Pancreas (tissue), 10 donors: Measurements from ENCODE around the gene KLHL30. TPM values are rescaled to one million over a fixed set of nuclear protein-coding genes. Genes with fewer than 3 reads are reported as not detected.

Experiments used
- ATAC-seq, 4 donors: fragments of 200-7000 bp; cut with Tn5 transposase; one replicate each; pipeline versions ENCODE4 v1.8.0 to v1.9.1; 2020; ENCODE audit warnings: mild to moderate bottlenecking in 4 of 4, moderate library complexity in 4 of 4
- DNase-seq, 6 donors: peaks; one replicate each; pipeline ENCODE4 v3.0.0-alpha.2; 2020
- FAIRE-seq: peaks from 2 replicates; lab custom pipeline; 2012; peaks lifted over from hg19 to GRCh38; lab: Jason Lieb, UNC
- H3K27ac ChIP-seq, 4 donors: fragments of 200-600 bp; sonication (generic); 1 replicate in 3 of 4; 2 replicates in 1 of 4; pipeline versions ENCODE4 v1.5.0 to v1.8.0; 2020
- H3K27me3 ChIP-seq, 4 donors: fragments of 200-600 bp; one replicate each; pipeline ENCODE4 v1.8.0; 2021
- H3K36me3 ChIP-seq, 3 donors: fragments of 200-600 bp; sonication (generic) in 1 of 3; one replicate each; pipeline versions ENCODE4 v1.5.0 to v1.8.0; 2020 to 2021
- H3K4me1 ChIP-seq, 3 donors: fragments of 200-600 bp; one replicate each; pipeline ENCODE4 v1.8.0; 2021
- H3K4me3 ChIP-seq, 4 donors: fragments of 200-600 bp; sonication (generic) in 2 of 4; one replicate each; pipeline versions ENCODE4 v1.5.0 to v1.8.0; 2020 to 2021
- H3K9me3 ChIP-seq, 4 donors: fragments of 200-600 bp; one replicate each; pipeline ENCODE4 v1.8.0; 2021
- WGBS, 2 donors: extraction: QIAGEN DNeasy Blood & Tissue Kit; methylation state at CpG; one replicate each; pipeline ENCODE4 v1.1.7; 2013; 5-methylcytosine and 5-hydroxymethylcytosine counted together
- intact Hi-C, 3 donors: fragments of 100-400 bp; cut with DNase I; formaldehyde crosslinking; loops; one replicate each; pipeline versions ENCODE4 v1.11.1 to v1.14.2; 2022
- polyA plus RNA-seq, 2 donors: library from polyadenylated mRNA; stranded (reverse); fragments of 200-250 nt; gene quantifications; one replicate each; pipeline ENCODE4 v1.2.3, GENCODE V29; 2013
- total RNA-seq, 6 donors: library from RNA; stranded (reverse); fragmentation: NEBNext Ultra II Directional in 4 of 6; extraction: Animal tissue kit (Norgen Biotek cat#: 25700) in 4 of 6; gene quantifications; one replicate each; pipeline versions ENCODE4 v1.2.1 to v1.2.4, GENCODE V29; 2021 to 2023
- TF ChIP-seq, protein P1 (sequence below), 4 donors: fragments of 200-600 bp; sonication (generic) in 3 of 4; IDR thresholded peaks; one replicate each; pipeline versions ENCODE4 v1.5.0 to v1.8.0; 2021; ENCODE audit warnings: antibody characterized with exemption in 4 of 4
- donor health status: healthy with polysubstance abuse.
- donor health status: DM: no; HTN: no; CAD: no; lungs with moderate emphysema.
- donor health status: DM: no; HTN: no; CAD: no.
- donor health status: control.
- donor health status: control.
- donor health status: Bipolar disorder and iron deficiency.
- donor health status: DM: yes; HTN: yes; CAD: no.
- donor health status: DM: no; HTN: no; CAD: no.
- donor health status: DM: no; HTN: no; CAD: no.
- donor health status: DM: yes; HTN: yes; CAD: no.

Gene KLHL30
- total and polyA plus RNA-seq, 8 donors = 0.03 to 0.14 (median 0.11) TPM; not detected in 2

DNA sequence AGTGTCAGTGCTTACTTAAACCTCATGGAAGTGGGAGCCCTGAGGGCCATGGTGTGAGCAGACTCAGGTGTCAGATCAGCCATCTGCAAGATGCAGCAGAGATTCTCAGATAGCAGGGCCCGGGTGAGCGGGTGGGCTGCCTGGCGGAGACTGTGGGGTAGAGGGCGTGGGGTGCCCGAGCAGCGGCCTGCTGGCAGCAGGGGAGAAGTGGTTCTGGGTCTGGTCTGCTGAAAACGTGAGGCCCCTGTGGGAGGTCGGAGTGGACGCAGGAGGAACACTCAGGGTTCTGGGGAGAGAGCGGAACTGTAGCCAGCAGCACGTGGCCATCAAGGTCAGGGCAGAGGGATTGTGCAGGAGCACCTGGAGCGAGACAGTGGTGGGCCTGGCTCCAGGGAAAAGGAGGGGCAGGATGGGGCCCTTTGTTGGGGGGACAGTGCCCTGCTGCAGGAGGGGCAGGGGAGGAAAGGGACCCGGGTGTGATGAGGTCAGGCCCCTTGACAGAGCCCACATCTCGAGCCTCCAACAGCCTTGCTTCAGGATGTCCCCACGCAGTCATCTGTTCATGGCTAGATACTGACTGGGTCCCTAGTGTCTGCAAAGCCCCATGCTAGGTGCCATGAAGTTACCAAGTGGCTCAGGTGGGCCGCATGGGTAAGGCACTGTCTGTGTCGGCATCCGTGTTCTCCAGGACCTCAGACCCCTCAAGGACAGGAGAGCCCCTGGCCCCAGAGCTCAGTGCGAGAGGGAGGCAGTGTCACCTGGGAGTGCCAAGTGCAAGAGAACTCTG is 41.1 kb upstream of the KLHL30 start:
- WGBS, 2 donors = 78 to 85% methylated on average over 18 to 19 of the region's 19 CpGs
- intact Hi-C loops = no loop called here
- Histone ChIP-seq H3K4me1 (peaks cover 0 to 5% (median 5%) of the 10 kb centered on the region in 3 donors), H3K36me3 (no peaks in the 10 kb centered on the region), H3K27me3 (no peaks in the 10 kb centered on the region), H3K4me3 (no peak overlapping the region), H3K9me3 (no peaks in the 10 kb centered on the region), H3K27ac (peak overlapping the region in 3 of 4 donors; percentile 66 to 73 (median 67))
- ATAC-seq (peak in 2 of 4 donors; percentile 47 to 60), FAIRE-seq (no peak), DNase-seq (peak in 3 of 6 donors; percentile 49 to 73 (median 54))
- TF ChIP-seq, protein P1, sequence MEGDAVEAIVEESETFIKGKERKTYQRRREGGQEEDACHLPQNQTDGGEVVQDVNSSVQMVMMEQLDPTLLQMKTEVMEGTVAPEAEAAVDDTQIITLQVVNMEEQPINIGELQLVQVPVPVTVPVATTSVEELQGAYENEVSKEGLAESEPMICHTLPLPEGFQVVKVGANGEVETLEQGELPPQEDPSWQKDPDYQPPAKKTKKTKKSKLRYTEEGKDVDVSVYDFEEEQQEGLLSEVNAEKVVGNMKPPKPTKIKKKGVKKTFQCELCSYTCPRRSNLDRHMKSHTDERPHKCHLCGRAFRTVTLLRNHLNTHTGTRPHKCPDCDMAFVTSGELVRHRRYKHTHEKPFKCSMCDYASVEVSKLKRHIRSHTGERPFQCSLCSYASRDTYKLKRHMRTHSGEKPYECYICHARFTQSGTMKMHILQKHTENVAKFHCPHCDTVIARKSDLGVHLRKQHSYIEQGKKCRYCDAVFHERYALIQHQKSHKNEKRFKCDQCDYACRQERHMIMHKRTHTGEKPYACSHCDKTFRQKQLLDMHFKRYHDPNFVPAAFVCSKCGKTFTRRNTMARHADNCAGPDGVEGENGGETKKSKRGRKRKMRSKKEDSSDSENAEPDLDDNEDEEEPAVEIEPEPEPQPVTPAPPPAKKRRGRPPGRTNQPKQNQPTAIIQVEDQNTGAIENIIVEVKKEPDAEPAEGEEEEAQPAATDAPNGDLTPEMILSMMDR (IDR thresholded peaks at IDR 0.05) = no peak

DNA sequence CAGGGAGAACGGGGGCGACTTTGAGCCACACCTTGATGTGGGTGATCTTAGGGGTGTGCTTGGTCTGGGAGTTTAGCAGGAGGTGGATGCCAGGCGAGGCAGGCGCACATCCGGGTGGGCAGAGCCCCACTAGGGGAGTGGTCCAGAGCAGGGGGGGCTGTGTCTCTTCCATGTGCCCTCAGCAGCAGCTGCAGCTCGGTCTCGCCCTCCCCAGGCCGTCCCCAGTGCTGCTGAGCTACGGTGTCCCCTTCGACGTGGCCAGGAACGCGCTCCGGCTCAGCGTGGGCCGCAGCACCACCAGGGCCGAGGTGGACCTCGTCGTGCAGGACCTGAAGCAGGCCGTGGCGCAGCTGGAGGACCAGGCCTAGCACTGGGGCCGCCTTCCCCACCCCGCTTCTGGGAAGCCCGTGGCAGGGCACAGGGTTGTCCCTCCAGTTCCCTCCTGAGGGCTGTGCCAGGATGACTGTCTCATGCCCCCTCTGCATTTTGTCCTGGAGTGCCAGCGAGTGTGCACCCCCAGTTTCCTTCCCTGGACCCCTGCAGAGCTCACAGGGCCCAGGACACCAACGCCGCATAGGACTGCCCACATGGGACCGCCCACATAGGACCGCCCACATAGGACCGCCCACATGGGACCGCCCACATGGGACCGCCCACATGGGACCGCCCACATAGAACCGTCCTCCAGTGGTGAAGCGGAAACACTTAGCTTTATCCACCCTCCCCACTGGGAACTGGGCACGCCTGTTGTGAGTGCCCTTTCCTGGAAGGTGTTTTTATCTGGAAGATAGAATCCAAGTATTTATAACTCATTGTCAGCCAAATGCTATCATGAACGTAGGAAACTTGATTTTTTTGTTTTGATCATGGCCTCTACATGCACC is 40.2 kb upstream of the KLHL30 start:
- peak in 5 of 6 donors; percentile 45 to 82 (median 65) for DNase-seq
- peak in 3 of 4 donors; percentile 72 to 77 (median 76) for ATAC-seq
- WGBS, 2 donors = 80 to 81% methylated on average over 35 to 37 of the region's 37 CpGs
- H3K27ac ChIP-seq = peak overlapping the region in 1 of 4 donors; percentile 39
- FAIRE-seq = no peak
- TF ChIP-seq, protein P1 (IDR thresholded peaks at IDR 0.05) = no peak
- no peak overlapping the region for H3K4me3 ChIP-seq
- no peaks in the 10 kb centered on the region for H3K27me3 ChIP-seq
- intact Hi-C loops = no loop called here
- H3K4me1 ChIP-seq = peaks cover 0 to 5% (median 5%) of the 10 kb centered on the region in 3 donors
- H3K9me3 ChIP-seq = no peaks in the 10 kb centered on the region
- no peaks in the 10 kb centered on the region for H3K36me3 ChIP-seq

DNA sequence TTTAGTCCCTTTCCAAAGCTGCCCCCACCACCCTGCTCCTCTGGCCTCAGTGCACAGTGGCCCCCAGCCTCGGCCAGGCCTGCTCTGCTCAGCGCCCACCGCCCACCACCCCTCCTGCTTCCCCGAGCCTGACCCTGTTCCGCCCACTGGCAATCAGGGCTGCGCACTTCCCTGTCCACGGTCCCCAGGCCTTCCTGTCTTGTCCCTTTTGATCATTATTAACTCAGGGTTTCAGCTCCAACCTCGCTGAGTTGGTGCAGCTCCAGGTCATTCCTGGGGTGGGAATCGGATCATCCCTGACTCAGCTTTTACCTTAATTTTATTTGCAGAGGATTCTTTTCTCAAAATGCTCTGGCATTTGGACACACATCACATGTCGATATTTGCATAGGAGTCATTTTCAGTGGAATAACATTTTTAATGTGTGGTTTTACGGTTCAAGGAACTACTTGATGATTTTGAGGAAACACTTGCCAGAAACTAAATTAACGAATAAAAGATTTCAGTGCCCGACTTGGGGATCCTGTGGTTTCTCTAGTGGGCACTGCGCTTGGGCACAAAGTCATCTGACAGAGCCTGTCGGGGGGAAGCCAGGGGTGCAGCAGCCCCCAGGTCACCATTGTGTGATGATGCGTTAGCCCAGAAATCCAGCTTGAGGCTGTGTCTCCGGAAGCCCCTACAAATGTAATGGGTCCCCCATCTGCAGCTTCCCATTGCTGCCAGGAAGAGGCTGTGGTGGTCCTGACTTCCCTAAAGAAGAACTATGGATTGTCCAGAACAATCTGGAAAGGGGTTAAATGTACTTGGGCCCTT is 39.4 kb upstream of the KLHL30 start:
- intact Hi-C loops = no loop called here
- peak in 5 of 6 donors; percentile 5 to 66 (median 35) for DNase-seq

DNA sequence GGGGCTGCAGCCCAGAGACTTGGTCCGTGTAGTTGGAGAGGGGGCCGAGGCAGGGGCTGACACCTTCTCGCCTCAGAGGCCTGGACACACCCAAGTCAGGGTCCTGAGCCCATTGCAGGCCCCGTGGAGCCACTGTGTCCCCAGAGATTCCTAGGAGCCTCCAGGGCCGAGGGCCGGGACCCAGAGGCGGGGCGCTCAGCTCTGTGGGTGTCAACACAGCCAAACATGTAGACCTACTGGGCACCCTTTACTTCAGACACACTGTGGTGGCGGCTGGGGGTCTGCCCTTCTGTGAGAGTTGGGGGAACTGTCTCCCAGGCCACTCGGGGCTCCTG is 38.8 kb upstream of the KLHL30 start:
- FAIRE-seq = no peak
- peak in 4 of 6 donors; percentile 12 to 75 (median 20) for DNase-seq

More for the DNA sequence above, 39.4 kb upstream of the KLHL30 start:
- ATAC-seq (no peak), FAIRE-seq (no peak)
- H3K27me3 ChIP-seq = no peaks in the 10 kb centered on the region
- H3K4me3 ChIP-seq = no peak overlapping the region
- H3K36me3 ChIP-seq = no peaks in the 10 kb centered on the region
- no peaks in the 10 kb centered on the region for H3K9me3 ChIP-seq
- TF ChIP-seq, protein P1 (IDR thresholded peaks at IDR 0.05) = no peak
- peak overlapping the region in 1 of 4 donors; percentile 39 for H3K27ac ChIP-seq
- H3K4me1 ChIP-seq = peaks cover 0 to 5% (median 5%) of the 10 kb centered on the region in 3 donors
- 86 to 89% methylated on average over 17 of the region's 17 CpGs for WGBS, 2 donors

More for the DNA sequence above, 38.8 kb upstream of the KLHL30 start:
- H3K36me3 ChIP-seq = no peaks in the 10 kb centered on the region
- no peak overlapping the region for H3K4me3 ChIP-seq
- H3K27ac ChIP-seq = no peak overlapping the region
- WGBS, 2 donors = 93 to 96% methylated on average over 10 of the region's 10 CpGs
- TF ChIP-seq, protein P1 (IDR thresholded peaks at IDR 0.05) = no peak
- H3K4me1 ChIP-seq = peaks cover 0 to 5% (median 5%) of the 10 kb centered on the region in 3 donors
- no peaks in the 10 kb centered on the region for H3K9me3 ChIP-seq
- intact Hi-C loops = no loop called here
- no peak for ATAC-seq
- H3K27me3 ChIP-seq = no peaks in the 10 kb centered on the region
